NCI-H2107 (cell line): ENCODE results near the gene MKRN2OS.

Source experiments
- DNase-seq: peaks from one replicate; lab custom pipeline; 2025; lab: John Stamatoyannopoulos, UW

The MKRN2OS gene

GRCh38 chr3:12513694-12514446 lies 31.4 kb downstream of the MKRN2OS start:
- DNase-seq = no peak

GRCh38 chr3:12512534-12513118 lies 32.7 kb downstream of the MKRN2OS start:
- DNase-seq = no peak

- DNase-seq = no peak
Observed at GRCh38 chr3:12509466-12509865, 35.8 kb downstream of the MKRN2OS start.

- DNase-seq = no peak
Observed at GRCh38 chr3:12508291-12508700, 37.0 kb downstream of the MKRN2OS start.

GRCh38 chr3:12507591-12508281 lies 37.6 kb downstream of the MKRN2OS start:
- no peak for DNase-seq

GRCh38 chr3:12506201-12506709 lies 39.0 kb downstream of the MKRN2OS start:
- no peak for DNase-seq

- DNase-seq = no peak
Observed at GRCh38 chr3:12503126-12503957, 42.0 kb downstream of the MKRN2OS start.

- no peak for DNase-seq
Observed at GRCh38 chr3:12501360-12502020, 43.8 kb downstream of the MKRN2OS start.

GRCh38 chr3:12499474-12499873 lies 45.8 kb downstream of the MKRN2OS start:
- no peak for DNase-seq

GRCh38 chr3:12496453-12496761 lies 48.9 kb downstream of the MKRN2OS start:
- DNase-seq = no peak

GRCh38 chr3:12495749-12496452 lies 49.4 kb downstream of the MKRN2OS start:
- no peak for DNase-seq

GRCh38 chr3:12490547-12490946 lies 54.8 kb downstream of the MKRN2OS start:
- DNase-seq = no peak

- no peak for DNase-seq
Observed at GRCh38 chr3:12489832-12490231, 55.5 kb downstream of the MKRN2OS start.
